ENCODE results near the gene SIRT3.

SIRT3 gene

DNA sequence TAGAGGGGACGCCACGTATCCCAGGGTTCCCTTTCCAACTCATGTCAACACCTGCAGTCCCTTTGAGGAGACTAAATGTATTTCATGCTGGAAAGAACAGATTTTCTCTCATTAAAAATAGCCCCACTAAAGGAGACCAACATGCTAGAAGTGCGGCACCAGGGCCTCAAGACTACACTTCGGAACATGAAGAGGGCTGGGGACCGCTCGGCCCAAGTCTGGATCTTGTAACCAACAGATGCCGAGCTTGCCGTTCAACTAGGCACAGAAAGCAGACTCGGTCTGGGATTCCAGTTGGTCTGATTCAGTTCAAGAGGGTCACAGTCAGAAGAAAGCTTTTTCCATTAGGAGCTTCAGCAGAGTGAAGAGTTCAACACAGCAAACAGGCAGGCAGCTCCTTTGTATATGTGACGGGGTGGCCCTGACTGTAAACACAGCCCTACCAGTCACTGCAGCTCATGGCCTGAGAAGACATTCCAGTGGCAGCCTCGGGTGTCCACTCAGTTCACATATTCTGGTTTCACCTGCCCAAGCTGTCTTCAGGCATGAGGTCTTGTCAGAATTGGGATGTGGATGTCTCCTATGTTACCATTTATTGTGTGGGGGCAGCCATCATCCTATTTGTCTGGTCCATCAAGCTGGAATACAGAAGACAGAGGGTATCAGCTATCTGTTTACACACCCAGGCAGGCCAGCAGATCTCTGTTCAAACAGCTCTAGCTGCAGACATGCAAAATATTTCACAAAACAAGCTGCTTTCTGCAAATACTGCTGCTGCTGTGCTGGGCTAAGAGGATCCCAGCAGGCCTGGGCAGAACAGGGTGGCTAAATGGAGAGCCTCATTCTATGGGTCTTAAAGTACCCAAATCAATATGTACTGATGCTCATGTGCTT lies 19.8 kb downstream of the SIRT3 start:
- TF ChIP-seq ZNF565 (CRISPR knock-in tag; conservative IDR thresholded peaks at IDR 0.05; ENCODE audit: low read depth) (no peak), ARNTL (CRISPR knock-in tag; IDR thresholded peaks at IDR 0.05; ENCODE audit: borderline replicate concordance, low read depth) (no peak)
- peak; percentile 17 for ATAC-seq

DNA sequence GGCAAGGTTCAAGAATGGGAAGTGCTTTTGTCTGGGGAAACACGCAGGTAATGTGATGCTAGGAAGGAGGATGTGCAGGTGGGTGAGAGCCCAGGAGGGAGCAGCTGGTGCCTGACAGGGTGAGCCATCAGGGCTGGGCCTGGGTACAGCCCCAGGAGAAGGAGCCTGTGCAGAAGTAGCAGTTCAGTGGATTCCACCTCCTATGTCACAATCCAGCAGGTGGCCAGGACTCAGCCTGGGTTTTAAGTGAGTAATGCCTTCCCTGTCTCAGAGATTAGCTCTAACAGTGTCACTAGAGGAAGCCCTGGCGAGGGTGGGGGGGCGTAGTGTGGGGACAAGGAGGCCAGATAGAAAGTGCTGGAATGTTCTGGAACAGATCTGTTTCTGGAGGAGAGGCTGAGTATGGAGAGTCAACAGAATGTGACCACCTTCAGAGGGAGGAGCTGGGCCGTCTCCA lies 20.5 kb downstream of the SIRT3 start:
- ATAC-seq = peak; percentile 13
- TF ChIP-seq GLIS3 (CRISPR knock-in tag; IDR thresholded peaks at IDR 0.05) = 0 out of 2 replicates have a peak, but pooled peaks have one; percentile 15
- no peak for TF ChIP-seq CSDC2 (CRISPR knock-in tag; IDR thresholded peaks at IDR 0.05)

DNA sequence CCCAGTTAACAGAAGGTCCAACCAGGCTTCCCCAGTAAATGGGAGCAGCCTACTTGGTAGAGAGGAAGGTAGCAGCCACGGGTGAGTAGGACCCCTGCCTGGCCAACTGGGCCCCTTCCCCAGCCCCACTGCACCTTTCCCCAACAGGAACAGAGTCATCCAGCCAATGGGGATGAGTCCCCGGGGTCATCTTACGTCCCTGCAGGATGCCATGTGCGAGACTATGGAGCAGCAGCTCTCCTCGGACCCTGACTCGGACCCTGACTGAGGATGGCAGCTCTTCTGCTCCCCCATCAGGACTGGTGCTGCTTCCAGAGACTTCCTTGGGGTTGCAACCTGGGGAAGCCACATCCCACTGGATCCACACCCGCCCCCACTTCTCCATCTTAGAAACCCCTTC lies 22.1 kb downstream of the SIRT3 start:
- no peak for TF ChIP-seq TCF4 (CRISPR knock-in tag; IDR thresholded peaks at IDR 0.05; ENCODE audit: borderline replicate concordance)
- no peak for TF ChIP-seq TOX (CRISPR knock-in tag; IDR thresholded peaks at IDR 0.05; ENCODE audit: borderline replicate concordance)
- no peak for TF ChIP-seq ISL1 (CRISPR knock-in tag; IDR thresholded peaks at IDR 0.05)
- no peak for TF ChIP-seq ZNF565 (CRISPR knock-in tag; conservative IDR thresholded peaks at IDR 0.05; ENCODE audit: low read depth)
- no peak for TF ChIP-seq OSR1 (CRISPR knock-in tag; IDR thresholded peaks at IDR 0.05)
- TF ChIP-seq BACH2 (CRISPR knock-in tag; IDR thresholded peaks at IDR 0.05; ENCODE audit: borderline replicate concordance) = no peak
- no peak for TF ChIP-seq SNAI2 (CRISPR knock-in tag; IDR thresholded peaks at IDR 0.05)
- TF ChIP-seq, protein P1, sequence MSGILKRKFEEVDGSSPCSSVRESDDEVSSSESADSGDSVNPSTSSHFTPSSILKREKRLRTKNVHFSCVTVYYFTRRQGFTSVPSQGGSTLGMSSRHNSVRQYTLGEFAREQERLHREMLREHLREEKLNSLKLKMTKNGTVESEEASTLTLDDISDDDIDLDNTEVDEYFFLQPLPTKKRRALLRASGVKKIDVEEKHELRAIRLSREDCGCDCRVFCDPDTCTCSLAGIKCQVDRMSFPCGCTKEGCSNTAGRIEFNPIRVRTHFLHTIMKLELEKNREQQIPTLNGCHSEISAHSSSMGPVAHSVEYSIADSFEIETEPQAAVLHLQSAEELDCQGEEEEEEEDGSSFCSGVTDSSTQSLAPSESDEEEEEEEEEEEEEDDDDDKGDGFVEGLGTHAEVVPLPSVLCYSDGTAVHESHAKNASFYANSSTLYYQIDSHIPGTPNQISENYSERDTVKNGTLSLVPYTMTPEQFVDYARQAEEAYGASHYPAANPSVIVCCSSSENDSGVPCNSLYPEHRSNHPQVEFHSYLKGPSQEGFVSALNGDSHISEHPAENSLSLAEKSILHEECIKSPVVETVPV (CRISPR knock-in tag; IDR thresholded peaks at IDR 0.05) = no peak
- no peak for TF ChIP-seq PPARA (CRISPR knock-in tag; IDR thresholded peaks at IDR 0.05; ENCODE audit: borderline replicate concordance)
- TF ChIP-seq GLIS3 (CRISPR knock-in tag; IDR thresholded peaks at IDR 0.05) = no peak
- ATAC-seq = no peak

DNA sequence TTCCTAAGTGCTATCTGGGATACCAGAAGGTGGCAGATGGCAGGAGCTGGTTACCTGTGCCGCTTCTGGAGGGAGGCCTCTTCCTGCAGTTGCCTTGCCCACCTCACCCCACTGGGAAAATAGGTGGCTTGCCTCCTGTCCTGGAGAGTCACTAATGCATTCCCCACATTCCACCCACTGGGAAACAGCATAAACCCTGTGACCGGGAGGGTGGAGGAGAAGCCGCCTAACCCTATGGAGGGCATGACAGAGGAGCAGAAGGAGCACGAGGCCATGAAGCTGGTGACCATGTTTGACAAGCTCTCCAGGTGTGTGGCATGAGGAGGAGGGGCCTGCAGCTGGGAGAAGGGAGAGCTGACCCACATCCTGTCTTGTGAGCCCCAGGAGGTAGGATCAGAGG lies 23.0 kb downstream of the SIRT3 start:
- no peak for ATAC-seq
- TF ChIP-seq ZNF565 (CRISPR knock-in tag; conservative IDR thresholded peaks at IDR 0.05; ENCODE audit: low read depth) (no peak), TOX (CRISPR knock-in tag; IDR thresholded peaks at IDR 0.05; ENCODE audit: borderline replicate concordance) (no peak), ZNF8 (CRISPR knock-in tag; IDR thresholded peaks at IDR 0.05) (no peak), ARNTL (CRISPR knock-in tag; IDR thresholded peaks at IDR 0.05; ENCODE audit: borderline replicate concordance, low read depth) (no peak), BACH2 (CRISPR knock-in tag; IDR thresholded peaks at IDR 0.05; ENCODE audit: borderline replicate concordance) (no peak), ISL1 (CRISPR knock-in tag; IDR thresholded peaks at IDR 0.05) (no peak), ZFP30 (CRISPR knock-in tag; IDR thresholded peaks at IDR 0.05) (no peak), PPARA (CRISPR knock-in tag; IDR thresholded peaks at IDR 0.05; ENCODE audit: borderline replicate concordance) (no peak), CSDC2 (CRISPR knock-in tag; IDR thresholded peaks at IDR 0.05) (no peak), GLIS3 (CRISPR knock-in tag; IDR thresholded peaks at IDR 0.05) (no peak), ZNF70 (CRISPR knock-in tag; IDR thresholded peaks at IDR 0.05) (no peak), TCF4 (CRISPR knock-in tag; IDR thresholded peaks at IDR 0.05; ENCODE audit: borderline replicate concordance) (no peak)
- TF ChIP-seq, protein P2, sequence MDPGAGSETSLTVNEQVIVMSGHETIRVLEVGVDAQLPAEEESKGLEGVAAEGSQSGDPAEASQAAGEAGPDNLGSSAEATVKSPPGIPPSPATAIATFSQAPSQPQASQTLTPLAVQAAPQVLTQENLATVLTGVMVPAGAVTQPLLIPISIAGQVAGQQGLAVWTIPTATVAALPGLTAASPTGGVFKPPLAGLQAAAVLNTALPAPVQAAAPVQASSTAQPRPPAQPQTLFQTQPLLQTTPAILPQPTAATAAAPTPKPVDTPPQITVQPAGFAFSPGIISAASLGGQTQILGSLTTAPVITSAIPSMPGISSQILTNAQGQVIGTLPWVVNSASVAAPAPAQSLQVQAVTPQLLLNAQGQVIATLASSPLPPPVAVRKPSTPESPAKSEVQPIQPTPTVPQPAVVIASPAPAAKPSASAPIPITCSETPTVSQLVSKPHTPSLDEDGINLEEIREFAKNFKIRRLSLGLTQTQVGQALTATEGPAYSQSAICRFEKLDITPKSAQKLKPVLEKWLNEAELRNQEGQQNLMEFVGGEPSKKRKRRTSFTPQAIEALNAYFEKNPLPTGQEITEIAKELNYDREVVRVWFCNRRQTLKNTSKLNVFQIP (CRISPR knock-in tag; IDR thresholded peaks at IDR 0.05; ENCODE audit: borderline replicate concordance, low read depth) = no peak
- TF ChIP-seq, protein P3, sequence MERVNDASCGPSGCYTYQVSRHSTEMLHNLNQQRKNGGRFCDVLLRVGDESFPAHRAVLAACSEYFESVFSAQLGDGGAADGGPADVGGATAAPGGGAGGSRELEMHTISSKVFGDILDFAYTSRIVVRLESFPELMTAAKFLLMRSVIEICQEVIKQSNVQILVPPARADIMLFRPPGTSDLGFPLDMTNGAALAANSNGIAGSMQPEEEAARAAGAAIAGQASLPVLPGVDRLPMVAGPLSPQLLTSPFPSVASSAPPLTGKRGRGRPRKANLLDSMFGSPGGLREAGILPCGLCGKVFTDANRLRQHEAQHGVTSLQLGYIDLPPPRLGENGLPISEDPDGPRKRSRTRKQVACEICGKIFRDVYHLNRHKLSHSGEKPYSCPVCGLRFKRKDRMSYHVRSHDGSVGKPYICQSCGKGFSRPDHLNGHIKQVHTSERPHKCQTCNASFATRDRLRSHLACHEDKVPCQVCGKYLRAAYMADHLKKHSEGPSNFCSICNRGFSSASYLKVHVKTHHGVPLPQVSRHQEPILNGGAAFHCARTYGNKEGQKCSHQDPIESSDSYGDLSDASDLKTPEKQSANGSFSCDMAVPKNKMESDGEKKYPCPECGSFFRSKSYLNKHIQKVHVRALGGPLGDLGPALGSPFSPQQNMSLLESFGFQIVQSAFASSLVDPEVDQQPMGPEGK (CRISPR knock-in tag; IDR thresholded peaks at IDR 0.05; ENCODE audit: borderline replicate concordance) = no peak
- TF ChIP-seq, protein P4, sequence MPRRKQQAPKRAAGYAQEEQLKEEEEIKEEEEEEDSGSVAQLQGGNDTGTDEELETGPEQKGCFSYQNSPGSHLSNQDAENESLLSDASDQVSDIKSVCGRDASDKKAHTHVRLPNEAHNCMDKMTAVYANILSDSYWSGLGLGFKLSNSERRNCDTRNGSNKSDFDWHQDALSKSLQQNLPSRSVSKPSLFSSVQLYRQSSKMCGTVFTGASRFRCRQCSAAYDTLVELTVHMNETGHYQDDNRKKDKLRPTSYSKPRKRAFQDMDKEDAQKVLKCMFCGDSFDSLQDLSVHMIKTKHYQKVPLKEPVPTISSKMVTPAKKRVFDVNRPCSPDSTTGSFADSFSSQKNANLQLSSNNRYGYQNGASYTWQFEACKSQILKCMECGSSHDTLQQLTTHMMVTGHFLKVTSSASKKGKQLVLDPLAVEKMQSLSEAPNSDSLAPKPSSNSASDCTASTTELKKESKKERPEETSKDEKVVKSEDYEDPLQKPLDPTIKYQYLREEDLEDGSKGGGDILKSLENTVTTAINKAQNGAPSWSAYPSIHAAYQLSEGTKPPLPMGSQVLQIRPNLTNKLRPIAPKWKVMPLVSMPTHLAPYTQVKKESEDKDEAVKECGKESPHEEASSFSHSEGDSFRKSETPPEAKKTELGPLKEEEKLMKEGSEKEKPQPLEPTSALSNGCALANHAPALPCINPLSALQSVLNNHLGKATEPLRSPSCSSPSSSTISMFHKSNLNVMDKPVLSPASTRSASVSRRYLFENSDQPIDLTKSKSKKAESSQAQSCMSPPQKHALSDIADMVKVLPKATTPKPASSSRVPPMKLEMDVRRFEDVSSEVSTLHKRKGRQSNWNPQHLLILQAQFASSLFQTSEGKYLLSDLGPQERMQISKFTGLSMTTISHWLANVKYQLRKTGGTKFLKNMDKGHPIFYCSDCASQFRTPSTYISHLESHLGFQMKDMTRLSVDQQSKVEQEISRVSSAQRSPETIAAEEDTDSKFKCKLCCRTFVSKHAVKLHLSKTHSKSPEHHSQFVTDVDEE (CRISPR knock-in tag; IDR thresholded peaks at IDR 0.05) = no peak

Data from SK-N-SH treated with all-trans-retinoic acid at 6 μM for 48 hours (cell line).